Kidney (tissue), 14 donors: ENCODE results near the gene FUT3. TPM values are rescaled to one million over a fixed set of nuclear protein-coding genes. Genes with fewer than 3 reads are reported as not detected.

Experiments
- DNase-seq, 5 donors: peaks; one replicate each; pipeline ENCODE4 v3.0.0-alpha.2; 2013 to 2020
- FAIRE-seq: peaks from 2 replicates; lab custom pipeline; 2012; peaks lifted over from hg19 to GRCh38; lab: Jason Lieb, UNC
- H3K27ac ChIP-seq, 2 donors: one replicate each; pipeline ENCODE4 v1.7.0; 2013; ENCODE audit warnings: low read depth in 2 of 2, low read length in 2 of 2, inconsistent platforms in 1 of 2
- H3K27me3 ChIP-seq: one replicate; pipeline ENCODE4 v1.7.1; 2013; ENCODE audit warnings: low read length, inconsistent platforms; ENCODE audit not compliant: control insufficient read depth, insufficient read depth
- H3K36me3 ChIP-seq, 3 donors: one replicate each; pipeline versions ENCODE4 v1.7.0 to v1.7.1; 2013; ENCODE audit warnings: low read length in 3 of 3, control low read depth in 1 of 3, inconsistent platforms in 1 of 3; ENCODE audit not compliant: insufficient read depth in 3 of 3, control insufficient read depth in 2 of 3
- H3K4me1 ChIP-seq, 3 donors: one replicate each; pipeline versions ENCODE4 v1.7.0 to v1.7.1; 2013; ENCODE audit warnings: low read length in 3 of 3, inconsistent platforms in 1 of 3, low read depth in 1 of 3; ENCODE audit not compliant: control insufficient read depth in 2 of 3, insufficient read depth in 2 of 3
- H3K4me3 ChIP-seq, 3 donors: one replicate each; pipeline versions ENCODE4 v1.7.0 to v1.8.1; 2013; ENCODE audit warnings: low read length in 3 of 3, control low read depth in 1 of 3, inconsistent platforms in 1 of 3
- H3K9ac ChIP-seq, 3 donors: one replicate each; pipeline versions ENCODE4 v1.7.0 to v1.7.1; 2013; ENCODE audit warnings: low read length in 3 of 3, control low read depth in 1 of 3, inconsistent platforms in 1 of 3
- H3K9me3 ChIP-seq, 3 donors: one replicate each; pipeline versions ENCODE4 v1.7.0 to v1.7.1; 2013; ENCODE audit warnings: low read length in 3 of 3, control low read depth in 1 of 3, inconsistent platforms in 1 of 3; ENCODE audit not compliant: control insufficient read depth in 2 of 3, insufficient read depth in 1 of 3
- CTCF ChIP-seq: IDR thresholded peaks from 3 replicates; pipeline ENCODE4 v1.5.1; 2012; ENCODE audit warnings: mild to moderate bottlenecking, moderate library complexity, borderline replicate concordance; ENCODE audit not compliant: insufficient read depth; ENCODE audit errors: extremely low read depth
- intact Hi-C: fragments of 100-400 bp; cut with DNase I; formaldehyde crosslinking; loops from one replicate; pipeline ENCODE4 v1.11.1; 2022
- polyA plus RNA-seq: library from polyadenylated mRNA; stranded (reverse); fragments of 350-450 nt; fragmentation: Illumina TruSeq; extraction: RNeasy Lipid Tissue Mini Kit (QIAGEN cat#74804); gene quantifications from one replicate; pipeline ENCODE4 v1.2.3, GENCODE V29; 2014; ENCODE audit warnings: low read depth, low replicate concordance; ENCODE audit not compliant: insufficient read depth
- total RNA-seq: library from RNA; stranded (reverse); fragmentation: NEBNext Ultra II Directional; extraction: Animal tissue kit (Norgen Biotek cat#: 25700); gene quantifications from one replicate; pipeline ENCODE4 v1.2.1, GENCODE V29; 2021
- donor health status: control.
- donor health status: control.
- donor health status: control.
- donor health status: control.
- donor health status: control.
- donor health status: DM: yes; HTN: yes; CAD: no.
- donor health status: Normal renal cell carcinoma (clear cell type).

Gene FUT3
- total and polyA plus RNA-seq, 2 donors from 2014 or later, result 3.0 to 6.5 TPM

- H3K4me3 ChIP-seq, result peak within 1 kb of the TSS in 2 of 3 donors; percentile 80 to 84
- H3K9me3 ChIP-seq, result no peaks in the 10 kb centered on the region
- H3K27me3 ChIP-seq, result no peaks in the 10 kb centered on the region
- TF ChIP-seq CTCF, result no peak
- intact Hi-C loops, result no loop called here
- peak within 1 kb of the TSS; percentile 89 to 90 for H3K27ac ChIP-seq
- DNase-seq (peak in 1 of 5 donors; percentile 31), FAIRE-seq (no peak)
- H3K9ac ChIP-seq, result peak within 1 kb of the TSS in 2 of 3 donors; percentile 26 to 90
- no peaks in the 10 kb centered on the region for H3K4me1 ChIP-seq
- H3K36me3 ChIP-seq, result no peaks in the 10 kb centered on the region
Measured at GRCh38 chr19:5839065-5840017, 11.9 kb downstream of the FUT3 start, which contains the start of gene FUT6. Gene FUT6 (minus strand): TSS chr19:5839702. CDS start chr19:5832567, 7,135 bp downstream.

- peak overlapping the region in 2 of 3 donors; percentile 49 to 90 for H3K9ac ChIP-seq
- no peak for TF ChIP-seq CTCF
Measured at GRCh38 chr19:5838353-5839064, 12.7 kb downstream of the FUT3 start.

DNA sequence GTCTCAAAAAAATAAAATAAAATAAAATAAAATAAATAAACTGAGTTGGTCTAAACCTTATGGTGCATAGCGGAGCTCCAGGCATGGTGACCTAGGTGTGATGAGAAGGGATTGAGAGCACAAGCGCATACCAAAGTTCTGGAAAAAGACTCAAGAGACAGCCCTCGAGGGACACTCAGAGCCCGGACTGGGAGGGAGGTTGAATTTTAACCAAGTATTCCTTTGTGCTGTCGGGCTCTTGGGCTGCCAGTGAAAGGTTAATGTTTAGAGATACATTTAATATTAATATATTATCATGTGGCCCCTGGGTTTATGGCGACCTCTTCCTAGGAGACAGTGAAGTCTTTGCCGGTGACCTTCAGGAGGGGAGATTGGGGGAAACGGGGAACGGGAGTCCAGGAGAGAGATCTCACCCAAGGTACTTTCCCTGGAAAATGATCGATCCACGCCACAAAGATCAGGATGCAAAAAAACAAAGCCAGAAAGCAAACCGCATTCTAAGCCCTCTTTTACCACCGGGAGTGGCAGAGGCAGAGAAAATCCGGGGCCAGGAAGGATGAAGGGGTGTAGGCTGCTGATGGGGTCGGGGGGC lies 13.4 kb downstream of the FUT3 start:
- intact Hi-C loops, result no loop called here
- no peak for TF ChIP-seq CTCF
- H3K9me3 ChIP-seq, result no peaks in the 10 kb centered on the region
- DNase-seq (peak in 2 of 5 donors; percentile 48 to 62), FAIRE-seq (no peak)
- H3K27me3 ChIP-seq, result no peaks in the 10 kb centered on the region
- H3K36me3 ChIP-seq, result peaks cover 0 to under 1% (median 0%) of the 10 kb centered on the region in 3 donors
- H3K4me3 ChIP-seq, result peak overlapping the region in 2 of 3 donors; percentile 80 to 84
- H3K4me1 ChIP-seq, result no peaks in the 10 kb centered on the region
- H3K27ac ChIP-seq, result peak overlapping the region; percentile 89 to 90
- peak overlapping the region in 2 of 3 donors; percentile 49 to 90 for H3K9ac ChIP-seq

More at GRCh38 chr19:5838353-5839064, 12.7 kb downstream of the FUT3 start:
- intact Hi-C loops, result no loop called here
- Histone ChIP-seq H3K27ac (peak overlapping the region; percentile 89 to 90), H3K4me3 (peak overlapping the region in 2 of 3 donors; percentile 80 to 84), H3K9me3 (no peaks in the 10 kb centered on the region), H3K4me1 (no peaks in the 10 kb centered on the region), H3K27me3 (no peaks in the 10 kb centered on the region), H3K36me3 (no peaks in the 10 kb centered on the region)
- no peak for FAIRE-seq
- DNase-seq, result peak in 1 of 5 donors; percentile 59
